Renal pelvis (tissue), 12 donors: Measurements from ENCODE around the gene ADAMTSL2. TPM values are rescaled to one million over a fixed set of nuclear protein-coding genes. Genes with fewer than 3 reads are reported as not detected.

Source experiments
- DNase-seq: peaks from one replicate; pipeline ENCODE4 v3.0.0-alpha.2; 2013
- long read RNA-seq, 16 experiments: transcript quantifications; one replicate each; lab custom pipeline, GENCODE V29; 2026
- polyA plus RNA-seq, 3 donors: library from polyadenylated mRNA; unstranded; fragments of 120-200 nt; gene quantifications; one replicate each; pipeline ENCODE4 v1.2.1, GENCODE V29; 2013; ENCODE audit not compliant: insufficient read length in 3 of 3

ADAMTSL2 gene
- 1 to 10 TPM; 1.5 to 1.9 (median 1.6) TPM for polyA plus RNA-seq
- long read RNA-seq, donor 1, full-length matches to known transcripts: 1 of 1 reads
- long read RNA-seq, donor 1, partial matches to known transcripts: 0 of 1 reads
- long read RNA-seq, donor 1, other reads (novel, unspliced or antisense): 0 of 1 reads
- long read RNA-seq, donor 2: 0 reads
- long read RNA-seq, donor 3: 0 reads
- long read RNA-seq, donor 4: 0 reads
- long read RNA-seq, donor 5: 0 reads
- long read RNA-seq, donor 6: 0 reads
- long read RNA-seq, donor 7: 0 reads
- long read RNA-seq, donor 8: 0 reads
- long read RNA-seq, donor 9, full-length matches to known transcripts: 1 of 1 reads
- long read RNA-seq, donor 9, partial matches to known transcripts: 0 of 1 reads
- long read RNA-seq, donor 9, other reads (novel, unspliced or antisense): 0 of 1 reads
- long read RNA-seq, donor 10: 0 reads
- long read RNA-seq, donor 11: 0 reads
- long read RNA-seq, donor 12: 0 reads
- long read RNA-seq, donor 13: 0 reads
- long read RNA-seq, donor 14: 0 reads
- long read RNA-seq, donor 15: 0 reads
- long read RNA-seq, donor 16: 0 reads

- peak; percentile 89 for DNase-seq
Measured at GRCh38 chr9:133534346-133535291, at the start of gene ADAMTSL2. Gene ADAMTSL2 (plus strand): TSS chr9:133534704. CDS start chr9:133536713, 2,009 bp downstream.

GRCh38 chr9:133485531-133486260 lies 48.8 kb upstream of the ADAMTSL2 start:
- no peak for DNase-seq

- no peak for DNase-seq
Measured at GRCh38 chr9:133487331-133487725, 47.2 kb upstream of the ADAMTSL2 start.

- DNase-seq: no peak
Measured at GRCh38 chr9:133488686-133489252, 45.7 kb upstream of the ADAMTSL2 start.

- DNase-seq: no peak
Measured at GRCh38 chr9:133489253-133490190, 45.0 kb upstream of the ADAMTSL2 start.

- no peak for DNase-seq
Measured at GRCh38 chr9:133490201-133490681, 44.3 kb upstream of the ADAMTSL2 start.

- no peak for DNase-seq
Measured at GRCh38 chr9:133490865-133491655, 43.4 kb upstream of the ADAMTSL2 start.

GRCh38 chr9:133491656-133491925 lies 42.9 kb upstream of the ADAMTSL2 start:
- no peak for DNase-seq

- no peak for DNase-seq
Measured at GRCh38 chr9:133492061-133493021, 42.2 kb upstream of the ADAMTSL2 start.

- DNase-seq: no peak
Measured at GRCh38 chr9:133493428-133493827, 41.1 kb upstream of the ADAMTSL2 start.

GRCh38 chr9:133493845-133494540 lies 40.5 kb upstream of the ADAMTSL2 start:
- no peak for DNase-seq

- no peak for DNase-seq
Measured at GRCh38 chr9:133494636-133495326, 39.7 kb upstream of the ADAMTSL2 start.

- no peak for DNase-seq
Measured at GRCh38 chr9:133495327-133496293, 38.9 kb upstream of the ADAMTSL2 start.

- DNase-seq: no peak
Measured at GRCh38 chr9:133496861-133497842, 37.4 kb upstream of the ADAMTSL2 start.
